A549 treated with Mapracorat at 1 μM for 4 hours (cell line): ENCODE measurements around the gene OR52K2. TPM values are rescaled to one million over a fixed set of nuclear protein-coding genes. Genes with fewer than 3 reads are reported as not detected.

Experiments
- total RNA-seq: library from RNA; stranded (reverse); fragments of 200-300 nt; extraction: Qiagen RNA extraction; gene quantifications from 5 replicates; pipeline ENCODE4 v1.2.3, GENCODE V29; 2022

OR52K2 gene
- not detected in 5 replicates for total RNA-seq

GRCh38 chr11:4448995-4449394, at the start of gene OR52K2:
TSS of gene OR52K2 (plus strand) at chr11:4449295. CDS start at chr11:4449340, 45 bp downstream.

GRCh38 chr11:4482445-4482844, 33.4 kb downstream of the OR52K2 start, which contains the start of gene OR52K1:
TSS of gene OR52K1 (plus strand) at chr11:4482646. CDS start at chr11:4488901, 6,255 bp downstream.

Other genes starting within 250 kb of the OR52K2 start
- gene OR52B4, start 80.9 kb upstream of the OR52K2 start, total RNA-seq: not detected in 5 replicates
- 19.6 to 23.8 TPM (median 20.9 TPM) in 5 replicates for gene TRIM21, start 55.6 kb upstream of the OR52K2 start, total RNA-seq
- not detected in 5 replicates for gene OR52K1, start 33.4 kb downstream of the OR52K2 start, total RNA-seq
- not detected in 5 replicates for gene OR52M1, start 95.9 kb downstream of the OR52K2 start, total RNA-seq
- not detected in 5 replicates for gene OR52I2, start 132.4 kb downstream of the OR52K2 start, total RNA-seq
- not detected in 5 replicates for gene OR52I1, start 144.7 kb downstream of the OR52K2 start, total RNA-seq
- gene TRIM68, start 158.9 kb downstream of the OR52K2 start, total RNA-seq: 8.1 to 10.4 TPM (median 9.9 TPM) in 5 replicates
- gene OR51D1, start 188.2 kb downstream of the OR52K2 start, total RNA-seq: not detected in 5 replicates
- not detected in 5 replicates for gene OR51E1, start 194.7 kb downstream of the OR52K2 start, total RNA-seq
- gene OR51E2, start 248.6 kb downstream of the OR52K2 start, total RNA-seq: not detected in 5 replicates